Measurements from ENCODE around the gene DEPP1. TPM values are rescaled to one million over a fixed set of nuclear protein-coding genes. Genes with fewer than 3 reads are reported as not detected.

DEPP1 gene
- total and polyA plus RNA-seq, 2 of the 13 experiments (the other 11 are each of a cell fraction or from before 2014, with no cell fraction given), result 14.8 to 270 TPM

- no peak for TF ChIP-seq ZNF432 (CRISPR knock-in tag; IDR thresholded peaks at IDR 0.05; ENCODE audit: borderline replicate concordance)
- TF ChIP-seq ZNF362 (CRISPR knock-in tag; IDR thresholded peaks at IDR 0.05; ENCODE audit: borderline replicate concordance), result no peak
- TF ChIP-seq TSC22D2 (CRISPR knock-in tag; IDR thresholded peaks at IDR 0.05; ENCODE audit: borderline replicate concordance), result 0 out of 2 replicates have a peak, but pooled peaks have one; percentile 23
- TF ChIP-seq MBD4 (IDR thresholded peaks at IDR 0.05; ENCODE audit: borderline replicate concordance, low read length), result peak; percentile 86; the same call in 1 of the 2 replicates
- no peak for TF ChIP-seq ZNF20 (CRISPR knock-in tag; IDR thresholded peaks at IDR 0.05)
- no peak for TF ChIP-seq RFX5 (IDR thresholded peaks at IDR 0.05; ENCODE audit: low read depth, low read length)
- TF ChIP-seq SNAPC2 (CRISPR knock-in tag; IDR thresholded peaks at IDR 0.05), result no peak
- no peak for TF ChIP-seq DMAP1 (CRISPR knock-in tag; IDR thresholded peaks at IDR 0.05)
- TF ChIP-seq KAT2B (IDR thresholded peaks at IDR 0.05; ENCODE audit: borderline replicate concordance, low read depth, low read length), result no peak
- TF ChIP-seq ZNF574 (CRISPR knock-in tag; IDR thresholded peaks at IDR 0.05), result peak; percentile 2; the same call in 1 of the 2 replicates
- no peak for TF ChIP-seq PRPF4 (IDR thresholded peaks at IDR 0.05; ENCODE audit: low read depth, low read length, poor library complexity, severe bottlenecking)
- no peak for TF ChIP-seq NR2C2 (CRISPR knock-in tag; IDR thresholded peaks at IDR 0.05; ENCODE audit: borderline replicate concordance)
- TF ChIP-seq RBM39 (IDR thresholded peaks at IDR 0.05; ENCODE audit: low read depth, low read length, poor library complexity, severe bottlenecking), result no peak
- no peak for TF ChIP-seq ZBTB40 (IDR thresholded peaks at IDR 0.05)
- TF ChIP-seq ZBTB40 (CRISPR knock-in tag; IDR thresholded peaks at IDR 0.05), result no peak; the same call in 1 of the 2 replicates
- TF ChIP-seq NFATC3 (CRISPR knock-in tag; IDR thresholded peaks at IDR 0.05), result no peak
These were observed 2.0 kb downstream of the DEPP1 start (continued) for GRCh38 chr10:44976352-44977198.
